Right lobe of liver (tissue), 6 donors: ENCODE data around the gene ALOXE3. TPM values are rescaled to one million over a fixed set of nuclear protein-coding genes. Genes with fewer than 3 reads are reported as not detected.

Source experiments
- ATAC-seq, 4 donors: fragments of 200-7000 bp; cut with Tn5 transposase; one replicate each; pipeline ENCODE4 v1.9.1; 2020; ENCODE audit warnings: mild to moderate bottlenecking in 4 of 4, moderate library complexity in 4 of 4
- DNase-seq, 3 donors: peaks; one replicate each; pipeline ENCODE4 v3.0.0-alpha.2; 2020
- H3K27ac ChIP-seq, 3 donors: fragments of 200-600 bp; one replicate each; pipeline ENCODE4 v1.8.0; 2022
- H3K27me3 ChIP-seq, 2 donors: fragments of 200-600 bp; one replicate each; pipeline ENCODE4 v1.8.0; 2022
- H3K36me3 ChIP-seq, 4 donors: fragments of 200-600 bp; sonication (generic) in 1 of 4; one replicate each; pipeline versions ENCODE4 v1.5.1 to v1.8.0; 2017 to 2022; ENCODE audit warnings: control low read depth in 1 of 4
- H3K4me1 ChIP-seq, 4 donors: fragments of 200-600 bp; sonication (generic) in 1 of 4; one replicate each; pipeline versions ENCODE4 v1.5.1 to v1.8.0; 2017 to 2022; ENCODE audit warnings: control low read depth in 1 of 4
- H3K4me3 ChIP-seq, 3 donors: fragments of 200-600 bp; one replicate each; pipeline ENCODE4 v1.8.0; 2022
- H3K9me3 ChIP-seq, 4 donors: fragments of 200-600 bp; sonication (generic) in 1 of 4; one replicate each; pipeline versions ENCODE4 v1.5.1 to v1.8.0; 2017 to 2022; ENCODE audit warnings: control low read depth in 1 of 4
- CTCF ChIP-seq, 4 donors: fragments of 200-600 bp in 3 of 4; fragments of 450-650 bp in 1 of 4; IDR thresholded peaks; one replicate each; pipeline versions ENCODE4 v1.5.1 to v1.8.0; 2016 to 2022; ENCODE audit warnings: antibody characterized with exemption in 4 of 4, mild to moderate bottlenecking in 2 of 4
- POLR2A ChIP-seq: fragments of 450-650 bp; IDR thresholded peaks from one replicate; pipeline ENCODE4 v1.6.1; 2017; ENCODE audit warnings: antibody characterized with exemption, mild to moderate bottlenecking
- WGBS: methylation state at CpG from one replicate; pipeline ENCODE4 v1.1.6; 2018; ENCODE audit warnings: low coverage, low lambda C conversion rate; ENCODE audit not compliant: insufficient coverage; ENCODE audit errors: missing lambda C conversion rate; 5-methylcytosine and 5-hydroxymethylcytosine counted together
- intact Hi-C, 2 donors: fragments of 100-400 bp; cut with DNase I; formaldehyde crosslinking; loops; one replicate each; pipeline versions ENCODE4 v1.11.2 to v1.14.1; 2022
- total RNA-seq, 6 experiments: library from RNA; depleted of rRNA in 2 of 6; stranded (reverse); fragments of >200 nt in 2 of 6; fragmentation: NEBNext Ultra II Directional in 3 of 6; extraction: Animal tissue kit (Norgen Biotek cat#: 25700) in 3 of 6; gene quantifications; one replicate each; pipeline versions ENCODE4 v1.1.0 to v1.2.4, GENCODE V29; 2016 to 2023
- donor health status: DM: no; HTN: yes; CAD: no.
- donor health status: DM: no; HTN: no; CAD: no.
- donor health status: DM: no; HTN: no; CAD: no.
- donor health status: DM: no; HTN: yes; CAD: no.
- donor health status: DM: no; HTN: yes; CAD: no.

The ALOXE3 gene
- total RNA-seq, 6 experiments from 2014 or later = not detected

GRCh38 chr17:8121681-8122421 is 3.5 kb upstream of the ALOXE3 start:
- ATAC-seq = peak in 1 of 4 donors; percentile 6
- TF ChIP-seq CTCF (IDR thresholded peaks at IDR 0.05) (peak; percentile 19 to 37 (median 32)), POLR2A (no peak)
- H3K27ac ChIP-seq = no peak overlapping the region
- peaks cover 0 to 43% of the 10 kb centered on the region in 2 donors for H3K27me3 ChIP-seq
- H3K4me1 ChIP-seq = peaks cover 0 to 74% (median 20%) of the 10 kb centered on the region in 4 donors
- H3K36me3 ChIP-seq = no peaks in the 10 kb centered on the region
- intact Hi-C loops = no loop called here
- no peak for DNase-seq
- no peaks in the 10 kb centered on the region for H3K9me3 ChIP-seq
- peak overlapping the region; percentile 26 to 50 (median 30) for H3K4me3 ChIP-seq
- 0% methylated on average over 15 of the region's 76 CpGs for WGBS

- DNase-seq (no peak), ATAC-seq (no peak)
- no peak overlapping the region for H3K27ac ChIP-seq
- WGBS = no CpG with 5 or more reads among the region's 25 CpGs
- intact Hi-C loops = no loop called here
- H3K36me3 ChIP-seq = no peaks in the 10 kb centered on the region
- H3K27me3 ChIP-seq = peaks cover 0 to 48% of the 10 kb centered on the region in 2 donors
- no peaks in the 10 kb centered on the region for H3K9me3 ChIP-seq
- TF ChIP-seq POLR2A (no peak), CTCF (IDR thresholded peaks at IDR 0.05) (no peak)
- peaks cover 0 to 69% (median 20%) of the 10 kb centered on the region in 4 donors for H3K4me1 ChIP-seq
- peak overlapping the region; percentile 26 to 50 (median 30) for H3K4me3 ChIP-seq
These were observed 3.0 kb upstream of the ALOXE3 start for GRCh38 chr17:8121407-8121680.

DNA sequence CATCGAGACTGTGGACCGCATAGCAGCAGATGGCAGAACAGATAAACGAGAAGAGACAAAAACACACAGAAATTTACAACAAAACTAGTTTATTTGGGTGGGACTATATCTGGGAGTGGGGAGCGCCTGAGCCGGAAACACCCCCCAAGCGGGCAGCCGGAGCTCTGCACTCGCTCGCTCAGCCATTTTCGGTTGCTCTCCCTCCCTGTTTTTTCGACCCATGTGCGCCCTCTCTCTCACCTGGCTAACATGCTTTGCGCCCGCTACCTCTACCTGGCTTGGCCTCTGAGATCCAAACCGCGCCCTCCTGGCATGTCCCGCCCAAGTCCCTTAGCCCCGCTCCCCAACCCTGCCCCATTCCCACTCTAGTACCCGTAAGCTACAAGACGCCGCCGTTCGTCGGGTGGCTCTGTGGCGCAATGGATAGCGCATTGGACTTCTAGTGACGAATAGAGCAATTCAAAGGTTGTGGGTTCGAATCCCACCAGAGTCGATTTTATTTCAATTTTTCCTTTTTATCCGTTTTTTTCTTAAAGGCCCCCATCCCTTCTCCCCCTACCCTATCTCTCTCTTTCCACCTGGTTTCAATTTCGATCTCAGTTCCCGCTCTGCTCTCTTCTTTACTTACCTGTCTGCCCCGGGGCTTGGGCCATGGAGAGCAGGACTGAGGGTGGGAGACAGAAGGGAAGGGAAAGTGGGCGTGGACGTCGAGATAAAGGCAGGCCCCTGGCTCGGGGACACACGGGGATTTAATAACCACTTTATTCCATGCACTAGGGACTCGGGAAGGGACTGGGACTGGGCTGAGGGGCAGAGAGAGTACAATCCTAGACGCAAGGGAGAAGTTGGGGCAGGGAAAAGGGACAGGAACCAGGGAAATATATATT is 2.4 kb upstream of the ALOXE3 start:
- Histone ChIP-seq H3K4me3 (peak overlapping the region in 2 of 3 donors; percentile 30 to 50), H3K9me3 (no peaks in the 10 kb centered on the region), H3K4me1 (peaks cover 0 to 63% (median 18%) of the 10 kb centered on the region in 4 donors), H3K27me3 (peaks cover 0 to 49% of the 10 kb centered on the region in 2 donors), H3K27ac (no peak overlapping the region), H3K36me3 (no peaks in the 10 kb centered on the region)
- WGBS = under 1% methylated on average over 36 of the region's 40 CpGs
- intact Hi-C loops = no loop called here
- TF ChIP-seq POLR2A (no peak), CTCF (IDR thresholded peaks at IDR 0.05) (peak in 2 of 4 donors; percentile 14 to 37)
- peak; percentile 59 to 68 (median 62) for DNase-seq
- ATAC-seq = peak in 3 of 4 donors; percentile 1 to 11 (median 8)

DNA sequence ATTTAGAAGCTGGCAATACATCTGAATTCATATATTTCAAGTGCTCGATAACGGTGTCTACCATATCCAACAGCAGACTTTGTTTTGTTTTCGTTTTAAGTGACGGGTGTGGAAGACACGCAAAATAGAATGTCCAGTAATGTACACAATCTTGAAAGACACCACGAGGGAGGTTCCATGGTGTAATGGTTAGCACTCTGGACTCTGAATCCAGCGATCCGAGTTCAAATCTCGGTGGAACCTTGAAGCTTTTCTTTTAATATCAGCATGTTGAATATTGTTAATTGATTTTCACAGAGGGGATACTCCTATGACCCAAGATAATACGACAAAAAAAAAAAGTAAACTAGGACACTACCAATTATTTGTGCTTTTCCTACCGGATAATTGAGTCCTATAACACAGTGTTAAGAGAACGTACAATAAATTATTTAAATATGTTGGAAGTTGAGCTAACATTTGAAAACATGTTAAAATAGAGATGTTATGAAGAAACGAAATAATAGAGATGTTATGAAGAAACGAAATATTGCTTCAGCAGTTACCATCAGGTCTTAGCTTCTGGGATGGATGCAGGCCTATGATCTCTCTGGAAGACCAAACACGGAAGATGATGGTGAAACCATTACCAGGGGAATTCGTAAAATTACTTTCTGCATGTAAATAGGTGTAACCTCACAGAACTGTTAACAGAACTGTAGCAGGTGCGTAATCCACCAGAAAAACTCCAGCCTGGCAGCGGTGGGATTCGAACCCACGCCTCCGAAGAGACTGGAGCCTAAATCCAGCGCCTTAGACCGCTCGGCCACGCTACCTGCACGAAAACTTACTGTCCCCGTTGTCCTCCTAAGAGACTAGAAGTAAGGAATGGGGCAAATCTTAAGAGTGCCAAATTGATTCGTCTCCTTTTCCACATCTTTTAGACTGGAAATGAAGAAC is 1.5 kb upstream of the ALOXE3 start:
- peak overlapping the region; percentile 29 to 49 (median 37) for H3K4me3 ChIP-seq

More for the DNA sequence above, 1.5 kb upstream of the ALOXE3 start:
- TF ChIP-seq POLR2A = no peak
- no peak for TF ChIP-seq CTCF (IDR thresholded peaks at IDR 0.05)
- peaks cover 0 to 54% (median 12%) of the 10 kb centered on the region in 4 donors for H3K4me1 ChIP-seq
- H3K36me3 ChIP-seq = no peaks in the 10 kb centered on the region
- under 1% methylated on average over 28 of the region's 28 CpGs for WGBS
- intact Hi-C loops = loop anchor here in 1 of 2 donors (10.0 kb wide), 1 partner anchor 55 kb away; no protein-coding TSS in a partner anchor
- ATAC-seq (peak; percentile 56 to 67 (median 60)), DNase-seq (peak; percentile 75 to 82 (median 77))
- H3K9me3 ChIP-seq = no peaks in the 10 kb centered on the region
- peak overlapping the region; percentile 13 to 41 (median 33) for H3K27ac ChIP-seq
- H3K27me3 ChIP-seq = peaks cover 0 to 43% of the 10 kb centered on the region in 2 donors
